Vagina (tissue), 2 donors: ENCODE measurements around the gene C2orf42. TPM values are rescaled to one million over a fixed set of nuclear protein-coding genes. Genes with fewer than 3 reads are reported as not detected.
"Not testable (repeated sequence)": the region's sequence is repeated elsewhere in the genome, so short reads cannot be mapped to it uniquely, and the experiment has no call there.

Experiments
- DNase-seq, 2 donors: peaks; one replicate each; pipeline ENCODE4 v3.0.0-alpha.2; 2017; ENCODE audit errors: extremely low spot score in 2 of 2
- H3K27ac ChIP-seq: fragments of 200-600 bp; sonication (generic); one replicate; pipeline ENCODE4 v1.5.1; 2019
- H3K27me3 ChIP-seq: fragments of 200-600 bp; sonication (generic); one replicate; pipeline ENCODE4 v1.5.1; 2019
- H3K36me3 ChIP-seq, 2 donors: fragments of 200-600 bp; sonication (generic); one replicate each; pipeline ENCODE4 v1.5.1; 2017 to 2019
- H3K4me1 ChIP-seq: fragments of 200-600 bp; sonication (generic); one replicate; pipeline ENCODE4 v1.5.1; 2019
- H3K4me3 ChIP-seq, 2 donors: fragments of 200-600 bp; sonication (generic); 1 replicate in 1 of 2; 2 replicates in 1 of 2; pipeline ENCODE4 v1.5.1; 2016 to 2019
- H3K9me3 ChIP-seq: fragments of 200-600 bp; sonication (generic); one replicate; pipeline ENCODE4 v1.5.1; 2019
- CTCF ChIP-seq, 3 experiments: fragments of 450-650 bp in 2 of 3; fragments of 200-600 bp in 1 of 3; sonication (generic) in 1 of 3; IDR thresholded peaks; one replicate each; pipeline ENCODE4 v1.5.1; 2017 to 2019; ENCODE audit warnings: antibody characterized with exemption in 3 of 3, mild to moderate bottlenecking in 2 of 3, moderate library complexity in 2 of 3
- POLR2A ChIP-seq, 2 donors: fragments of 450-650 bp; IDR thresholded peaks; one replicate each; pipeline ENCODE4 v1.6.1; 2017; ENCODE audit warnings: antibody characterized with exemption in 2 of 2, mild to moderate bottlenecking in 2 of 2, moderate library complexity in 2 of 2
- POLR2AphosphoS5 ChIP-seq, 2 donors: sonication (generic); formaldehyde crosslinking; IDR thresholded peaks; one replicate each; pipeline ENCODE4 v1.9.0; 2017; ENCODE audit warnings: antibody characterized with exemption in 2 of 2, mild to moderate bottlenecking in 2 of 2, low read depth in 1 of 2; ENCODE audit not compliant: insufficient read depth in 1 of 2
- intact Hi-C: fragments of 100-400 bp; cut with DNase I; formaldehyde crosslinking; loops from one replicate; pipeline ENCODE4 v1.15.1; 2023
- total RNA-seq: library from RNA; depleted of rRNA; stranded (reverse); fragments of >200 nt; gene quantifications from one replicate; pipeline ENCODE4 v1.2.3, GENCODE V29; 2016

C2orf42 gene
- total RNA-seq, 1 donor from 2014 or later = 17.4 TPM

GRCh38 chr2:70142590-70143313, 48.1 kb downstream of the C2orf42 start:
- Histone ChIP-seq H3K9me3 (no peaks in the 10 kb centered on the region), H3K36me3 (no peaks in the 10 kb centered on the region), H3K27ac (peak overlapping the region; percentile 99), H3K4me3 (peak overlapping the region; percentile 71 to 77), H3K4me1 (peaks cover 21% of the 10 kb centered on the region), H3K27me3 (no peaks in the 10 kb centered on the region)
- intact Hi-C loops = loop anchor here (1.0 kb wide), 2 partner anchors 56 to 228 kb away; no protein-coding TSS in a partner anchor
- DNase-seq = peak; percentile 99
- TF ChIP-seq POLR2A (IDR thresholded peaks at IDR 0.05) = peak in 1 of 2 donors; percentile 92
- peak; percentile 93 to 100 (median 99) for TF ChIP-seq CTCF (IDR thresholded peaks at IDR 0.05)
- TF ChIP-seq POLR2AphosphoS5 (IDR thresholded peaks at IDR 0.05; ENCODE audit: insufficient read depth in 1 of 2, low read depth in 1 of 2) = peak; percentile 100

- Histone ChIP-seq H3K27ac (peak overlapping the region; percentile 99), H3K4me1 (peaks cover 21% of the 10 kb centered on the region), H3K27me3 (no peaks in the 10 kb centered on the region), H3K4me3 (peak overlapping the region; percentile 71 to 77), H3K36me3 (no peaks in the 10 kb centered on the region), H3K9me3 (no peaks in the 10 kb centered on the region)
- intact Hi-C loops = loop anchor here (1.0 kb wide), 2 partner anchors 56 to 228 kb away; no protein-coding TSS in a partner anchor
- TF ChIP-seq POLR2A (IDR thresholded peaks at IDR 0.05) = peak in 1 of 2 donors; percentile 98
- no peak for TF ChIP-seq CTCF (IDR thresholded peaks at IDR 0.05)
- TF ChIP-seq POLR2AphosphoS5 (IDR thresholded peaks at IDR 0.05; ENCODE audit: insufficient read depth in 1 of 2, low read depth in 1 of 2) = no peak
- peak in 1 of 2 donors; percentile 94 for DNase-seq
Observed at GRCh38 chr2:70141902-70142589, 48.8 kb downstream of the C2orf42 start.

GRCh38 chr2:70141212-70141901, 49.5 kb downstream of the C2orf42 start:
- no peaks in the 10 kb centered on the region for H3K9me3 ChIP-seq
- DNase-seq = peak in 1 of 2 donors; percentile 94
- peaks cover 26% of the 10 kb centered on the region for H3K4me1 ChIP-seq
- intact Hi-C loops = no loop called here
- TF ChIP-seq CTCF (IDR thresholded peaks at IDR 0.05) (peak in 1 of 3 experiments; percentile 33), POLR2A (IDR thresholded peaks at IDR 0.05) (peak in 1 of 2 donors; percentile 35), POLR2AphosphoS5 (IDR thresholded peaks at IDR 0.05; ENCODE audit: insufficient read depth in 1 of 2, low read depth in 1 of 2) (peak in 1 of 2 donors; percentile 88)
- H3K27me3 ChIP-seq = no peaks in the 10 kb centered on the region
- no peaks in the 10 kb centered on the region for H3K36me3 ChIP-seq
- H3K27ac ChIP-seq = peak overlapping the region; percentile 99
- H3K4me3 ChIP-seq = peak overlapping the region; percentile 71 to 77

GRCh38 chr2:70140791-70141211, 50.0 kb downstream of the C2orf42 start:
- Histone ChIP-seq H3K27me3 (no peaks in the 10 kb centered on the region), H3K36me3 (no peaks in the 10 kb centered on the region), H3K4me3 (no peak overlapping the region), H3K27ac (peak overlapping the region; percentile 99), H3K9me3 (no peaks in the 10 kb centered on the region), H3K4me1 (peaks cover 32% of the 10 kb centered on the region)
- no peak for DNase-seq
- intact Hi-C loops = no loop called here
- TF ChIP-seq CTCF (IDR thresholded peaks at IDR 0.05) (no peak), POLR2AphosphoS5 (IDR thresholded peaks at IDR 0.05; ENCODE audit: insufficient read depth in 1 of 2, low read depth in 1 of 2) (no peak), POLR2A (IDR thresholded peaks at IDR 0.05) (no peak)

GRCh38 chr2:70134323-70134983, 56.4 kb downstream of the C2orf42 start:
- H3K9me3 ChIP-seq, H3K36me3 ChIP-seq, H3K4me3 ChIP-seq, H3K27me3 ChIP-seq, intact Hi-C loops, DNase-seq: not testable (repeated sequence)
- Histone ChIP-seq H3K27ac (peak overlapping the region; percentile 96), H3K4me1 (peaks cover 64% of the 10 kb centered on the region)
